Panc1 (cell line): ENCODE measurements around the gene PTPN18. TPM values are rescaled to one million over a fixed set of nuclear protein-coding genes. Genes with fewer than 3 reads are reported as not detected.

Source experiments
- ATAC-seq: fragments of 200-7000 bp; cut with Tn5 transposase; 2 replicates; pipeline ENCODE4 v1.9.1; 2020; ENCODE audit warnings: mild to moderate bottlenecking, moderate library complexity
- BruUV-seq: library from RNA; stranded (reverse); fragments of 400-500 nt; replicated peaks from 2 replicates; lab custom pipeline; 2021; lab: Mats Ljungman, UMichigan
- CTCF ChIA-PET: fragments of 300-600 bp; sonication (Branson Sonifier 250); formaldehyde crosslinking; loops from one replicate; lab custom pipeline; 2022; ENCODE audit warnings: antibody characterized with exemption; lab: Charles Lee
- POLR2A ChIA-PET: fragments of 300-600 bp; sonication (Branson Sonifier 250); formaldehyde crosslinking; loops from one replicate; lab custom pipeline; 2022; ENCODE audit warnings: antibody characterized with exemption; lab: Charles Lee
- DNase-seq: peaks from one replicate; pipeline ENCODE4 v3.0.0-alpha.2; 2010; ENCODE audit warnings: low read depth, low spot score
- H3K27ac ChIP-seq: 2 replicates; pipeline ENCODE4 v1.5.1; 2011; ENCODE audit warnings: mild to moderate bottlenecking, low read length, inconsistent platforms
- H3K27me3 ChIP-seq: fragments of 200-500 bp; sonication (Bioruptor generic); 2 replicates; pipeline ENCODE4 v1.6.0; 2014; ENCODE audit warnings: low read length, inconsistent platforms; ENCODE audit not compliant: control insufficient read depth, insufficient read depth
- H3K36me3 ChIP-seq: fragments of 200-500 bp; sonication (Bioruptor generic); 2 replicates; pipeline ENCODE4 v1.5.1; 2014; ENCODE audit warnings: inconsistent platforms, mild to moderate bottlenecking, low read length, moderate library complexity; ENCODE audit not compliant: control insufficient read depth, insufficient read depth
- H3K4me1 ChIP-seq: 2 replicates; pipeline ENCODE4 v1.5.1; 2011; ENCODE audit warnings: inconsistent platforms, mild to moderate bottlenecking, low read length, moderate library complexity; ENCODE audit not compliant: control insufficient read depth, insufficient read depth
- H3K4me3 ChIP-seq, 2 experiments: 2 replicates each; pipeline ENCODE4 v1.5.1; 2011 to 2012; ENCODE audit warnings: low read depth in 2 of 2, low read length in 2 of 2, mild to moderate bottlenecking in 2 of 2, inconsistent platforms in 1 of 2, moderate library complexity in 1 of 2
- H3K9me3 ChIP-seq: fragments of 200-500 bp; sonication (Bioruptor generic); 2 replicates; pipeline ENCODE4 v1.5.1; 2014; ENCODE audit warnings: low read depth, mild to moderate bottlenecking, inconsistent platforms, low read length, moderate library complexity; ENCODE audit not compliant: control insufficient read depth, insufficient read depth
- CTCF ChIP-seq: fragments of 450-650 bp; IDR thresholded peaks from 2 replicates; pipeline ENCODE4 v1.5.1; 2017; ENCODE audit warnings: mild to moderate bottlenecking
- POLR2AphosphoS5 ChIP-seq: IDR thresholded peaks from 2 replicates; pipeline ENCODE4 v1.6.1; 2012; ENCODE audit warnings: mild to moderate bottlenecking, low read depth, low read length, moderate library complexity
- REST ChIP-seq, 2 experiments: IDR thresholded peaks; 2 replicates each; pipeline ENCODE4 v1.6.1; 2011 to 2012; ENCODE audit warnings: low read depth in 2 of 2, control low read depth in 1 of 2, low read length in 1 of 2, mild to moderate bottlenecking in 1 of 2, moderate library complexity in 1 of 2; ENCODE audit not compliant: insufficient read depth in 1 of 2
- SIN3A ChIP-seq: IDR thresholded peaks from 2 replicates; pipeline ENCODE4 v1.6.1; 2012; ENCODE audit warnings: low read depth, mild to moderate bottlenecking, low read length, moderate library complexity, borderline replicate concordance; ENCODE audit not compliant: insufficient read depth
- TCF7L2 ChIP-seq: IDR thresholded peaks from 2 replicates; pipeline ENCODE4 v1.6.1; 2011; ENCODE audit warnings: mild to moderate bottlenecking, low read depth, low read length, inconsistent platforms
- in situ Hi-C: cut with HindIII; loops from 2 replicates; pipeline ENCODE4 v1.10.0; 2016; ENCODE audit warnings: low sequenced_read_pairs, low pct_unique_long_range_greater_than_20kb
- intact Hi-C: fragments of 100-400 bp; cut with micrococcal nuclease; formaldehyde crosslinking; loops from one replicate; pipeline ENCODE4 v1.10.0; 2022; ENCODE audit not compliant: unreplicated experiment
- total RNA-seq: library from RNA; stranded (reverse); gene quantifications from one replicate; pipeline ENCODE4 v1.2.1, GENCODE V29; 2021; ENCODE audit not compliant: unreplicated experiment

PTPN18 gene
- total RNA-seq, 1 experiment from 2014 or later = 35.3 TPM

GRCh38 chr2:130359466-130359865 lies 3.6 kb downstream of the PTPN18 start:
- intact Hi-C loops (no loop called here), in situ Hi-C loops (no loop called here)
- Histone ChIP-seq H3K27ac (no peak overlapping the region), H3K36me3 (no peaks in the 10 kb centered on the region), H3K4me3 (no peak overlapping the region), H3K27me3 (no peaks in the 10 kb centered on the region), H3K9me3 (no peaks in the 10 kb centered on the region), H3K4me1 (peaks cover 9% of the 10 kb centered on the region)
- ChIA-PET POLR2A (no interaction called here), CTCF (no interaction called here)
- ATAC-seq = no peak
- TF ChIP-seq TCF7L2 (no peak), POLR2AphosphoS5 (no peak), SIN3A (no peak), REST (IDR thresholded peaks at IDR 0.05; ENCODE audit: insufficient read depth in 1 of 2, low read depth in 2 of 2, low read length in 1 of 2) (no peak), CTCF (no peak)
- BruUV-seq = no TSS peak
- DNase-seq = no peak

GRCh38 chr2:130363479-130363878 lies 7.6 kb downstream of the PTPN18 start:
- Histone ChIP-seq H3K9me3 (no peaks in the 10 kb centered on the region), H3K27ac (no peak overlapping the region), H3K27me3 (no peaks in the 10 kb centered on the region), H3K4me3 (no peak overlapping the region), H3K36me3 (no peaks in the 10 kb centered on the region), H3K4me1 (no peaks in the 10 kb centered on the region)
- DNase-seq (no peak), ATAC-seq (no peak)
- in situ Hi-C loops = no loop called here
- CTCF ChIA-PET = no interaction called here
- no TSS peak for BruUV-seq
- TF ChIP-seq CTCF = no peak
- TF ChIP-seq POLR2AphosphoS5 = no peak
- no peak for TF ChIP-seq TCF7L2
- TF ChIP-seq SIN3A = no peak
- no peak for TF ChIP-seq REST (IDR thresholded peaks at IDR 0.05; ENCODE audit: insufficient read depth in 1 of 2, low read depth in 2 of 2, low read length in 1 of 2)
- POLR2A ChIA-PET = no interaction called here
- intact Hi-C loops = no loop called here
